Panc1 (cell line): ENCODE data around the gene ATOSB.

Experiments
- POLR2AphosphoS5 ChIP-seq: IDR thresholded peaks from 2 replicates; pipeline ENCODE4 v1.6.1; 2012; ENCODE audit warnings: mild to moderate bottlenecking, low read depth, low read length, moderate library complexity
- REST ChIP-seq, 2 experiments: IDR thresholded peaks; 2 replicates each; pipeline ENCODE4 v1.6.1; 2011 to 2012; ENCODE audit warnings: low read depth in 2 of 2, control low read depth in 1 of 2, low read length in 1 of 2, mild to moderate bottlenecking in 1 of 2, moderate library complexity in 1 of 2; ENCODE audit not compliant: insufficient read depth in 1 of 2
- TCF7L2 ChIP-seq: IDR thresholded peaks from 2 replicates; pipeline ENCODE4 v1.6.1; 2011; ENCODE audit warnings: mild to moderate bottlenecking, low read depth, low read length, inconsistent platforms
- TF ChIP-seq, protein P1 (sequence below): fragments of 450-650 bp; IDR thresholded peaks from 2 replicates; pipeline ENCODE4 v1.5.1; 2017; ENCODE audit warnings: mild to moderate bottlenecking

- TF ChIP-seq, protein P1, sequence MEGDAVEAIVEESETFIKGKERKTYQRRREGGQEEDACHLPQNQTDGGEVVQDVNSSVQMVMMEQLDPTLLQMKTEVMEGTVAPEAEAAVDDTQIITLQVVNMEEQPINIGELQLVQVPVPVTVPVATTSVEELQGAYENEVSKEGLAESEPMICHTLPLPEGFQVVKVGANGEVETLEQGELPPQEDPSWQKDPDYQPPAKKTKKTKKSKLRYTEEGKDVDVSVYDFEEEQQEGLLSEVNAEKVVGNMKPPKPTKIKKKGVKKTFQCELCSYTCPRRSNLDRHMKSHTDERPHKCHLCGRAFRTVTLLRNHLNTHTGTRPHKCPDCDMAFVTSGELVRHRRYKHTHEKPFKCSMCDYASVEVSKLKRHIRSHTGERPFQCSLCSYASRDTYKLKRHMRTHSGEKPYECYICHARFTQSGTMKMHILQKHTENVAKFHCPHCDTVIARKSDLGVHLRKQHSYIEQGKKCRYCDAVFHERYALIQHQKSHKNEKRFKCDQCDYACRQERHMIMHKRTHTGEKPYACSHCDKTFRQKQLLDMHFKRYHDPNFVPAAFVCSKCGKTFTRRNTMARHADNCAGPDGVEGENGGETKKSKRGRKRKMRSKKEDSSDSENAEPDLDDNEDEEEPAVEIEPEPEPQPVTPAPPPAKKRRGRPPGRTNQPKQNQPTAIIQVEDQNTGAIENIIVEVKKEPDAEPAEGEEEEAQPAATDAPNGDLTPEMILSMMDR, result no peak
- TF ChIP-seq TCF7L2, result no peak
- TF ChIP-seq REST (IDR thresholded peaks at IDR 0.05; ENCODE audit: insufficient read depth in 1 of 2, low read depth in 2 of 2, low read length in 1 of 2), result no peak
- TF ChIP-seq POLR2AphosphoS5, result no peak
These were observed 9.9 kb downstream of the ATOSB start for GRCh38 chr9:35105571-35106342.
